ENCODE results near the gene HACD4. TPM values are rescaled to one million over a fixed set of nuclear protein-coding genes. Genes with fewer than 3 reads are reported as not detected.

HACD4 gene
- total RNA-seq, 1 donor from 2014 or later, result 3.0 TPM

GRCh38 chr9:21043841-21044240 lies 12.4 kb upstream of the HACD4 start:
- TF ChIP-seq CTCF (IDR thresholded peaks at IDR 0.05; ENCODE audit: unreplicated experiment), result no peak
- Mint-ChIP-seq H3K4me3 (no peak overlapping the region), H3K27me3 (ENCODE audit: low read depth) (no peaks in the 10 kb centered on the region), H3K9me3 (no peaks in the 10 kb centered on the region), H3K27ac (no peak overlapping the region), H3K36me3 (no peaks in the 10 kb centered on the region), H3K4me1 (no peaks in the 10 kb centered on the region)
- no peak for DNase-seq (ENCODE audit: low spot score in 2 of 2, unreplicated experiment in 2 of 2)

GRCh38 chr9:21042466-21042865 lies 11.0 kb upstream of the HACD4 start:
- Mint-ChIP-seq H3K27ac (no peak overlapping the region), H3K36me3 (no peaks in the 10 kb centered on the region), H3K27me3 (ENCODE audit: low read depth) (no peaks in the 10 kb centered on the region), H3K4me1 (no peaks in the 10 kb centered on the region), H3K9me3 (no peaks in the 10 kb centered on the region), H3K4me3 (no peak overlapping the region)
- no peak for TF ChIP-seq CTCF (IDR thresholded peaks at IDR 0.05; ENCODE audit: unreplicated experiment)
- DNase-seq (ENCODE audit: low spot score in 2 of 2, unreplicated experiment in 2 of 2), result no peak

GRCh38 chr9:21039302-21039701 lies 7.9 kb upstream of the HACD4 start:
- Mint-ChIP-seq H3K4me3 (no peak overlapping the region), H3K27ac (no peak overlapping the region), H3K27me3 (ENCODE audit: low read depth) (peaks cover 5% of the 10 kb centered on the region), H3K36me3 (no peaks in the 10 kb centered on the region), H3K4me1 (no peaks in the 10 kb centered on the region), H3K9me3 (no peaks in the 10 kb centered on the region)
- no peak for TF ChIP-seq CTCF (IDR thresholded peaks at IDR 0.05; ENCODE audit: unreplicated experiment)
- DNase-seq (ENCODE audit: low spot score in 2 of 2, unreplicated experiment in 2 of 2), result no peak

- Mint-ChIP-seq H3K4me1 (no peaks in the 10 kb centered on the region), H3K4me3 (no peak overlapping the region), H3K27ac (no peak overlapping the region), H3K36me3 (no peaks in the 10 kb centered on the region), H3K27me3 (ENCODE audit: low read depth) (peaks cover 5% of the 10 kb centered on the region), H3K9me3 (no peaks in the 10 kb centered on the region)
- TF ChIP-seq CTCF (IDR thresholded peaks at IDR 0.05; ENCODE audit: unreplicated experiment), result no peak
- no peak for DNase-seq (ENCODE audit: low spot score in 2 of 2, unreplicated experiment in 2 of 2)
Observed at GRCh38 chr9:21037278-21037677, 5.8 kb upstream of the HACD4 start.

GRCh38 chr9:21031808-21032183 lies 356 bp upstream of the HACD4 start:
- H3K36me3 Mint-ChIP-seq, result no peaks in the 10 kb centered on the region
- no peak for DNase-seq (ENCODE audit: low spot score in 2 of 2, unreplicated experiment in 2 of 2)
- H3K4me3 Mint-ChIP-seq, result peak overlapping the region; percentile 57
- H3K27me3 Mint-ChIP-seq (ENCODE audit: low read depth), result peaks cover 5% of the 10 kb centered on the region
- no peak for TF ChIP-seq CTCF (IDR thresholded peaks at IDR 0.05; ENCODE audit: unreplicated experiment)
- no peaks in the 10 kb centered on the region for H3K9me3 Mint-ChIP-seq
- H3K4me1 Mint-ChIP-seq, result no peaks in the 10 kb centered on the region
- H3K27ac Mint-ChIP-seq, result no peak overlapping the region

- no peak overlapping the region for H3K27ac Mint-ChIP-seq
- no peak for DNase-seq (ENCODE audit: low spot score in 2 of 2, unreplicated experiment in 2 of 2)
- TF ChIP-seq CTCF (IDR thresholded peaks at IDR 0.05; ENCODE audit: unreplicated experiment), result no peak
- H3K36me3 Mint-ChIP-seq, result no peaks in the 10 kb centered on the region
- no peaks in the 10 kb centered on the region for H3K9me3 Mint-ChIP-seq
- no peaks in the 10 kb centered on the region for H3K4me1 Mint-ChIP-seq
- H3K27me3 Mint-ChIP-seq (ENCODE audit: low read depth), result peaks cover 3% of the 10 kb centered on the region
- H3K4me3 Mint-ChIP-seq, result no peak overlapping the region
Observed at GRCh38 chr9:21030389-21031035, 928 bp downstream of the HACD4 start.
